Activated naive CD4-positive, alpha-beta T cell treated with Interleukin-2 at 50 U/mL for 16 hours (primary cell): ENCODE results near the gene ENDOV.

ENCODE experiments used
- DNase-seq: peaks from one replicate; pipeline ENCODE4 v3.0.0-alpha.2; 2020

ENDOV gene

DNA sequence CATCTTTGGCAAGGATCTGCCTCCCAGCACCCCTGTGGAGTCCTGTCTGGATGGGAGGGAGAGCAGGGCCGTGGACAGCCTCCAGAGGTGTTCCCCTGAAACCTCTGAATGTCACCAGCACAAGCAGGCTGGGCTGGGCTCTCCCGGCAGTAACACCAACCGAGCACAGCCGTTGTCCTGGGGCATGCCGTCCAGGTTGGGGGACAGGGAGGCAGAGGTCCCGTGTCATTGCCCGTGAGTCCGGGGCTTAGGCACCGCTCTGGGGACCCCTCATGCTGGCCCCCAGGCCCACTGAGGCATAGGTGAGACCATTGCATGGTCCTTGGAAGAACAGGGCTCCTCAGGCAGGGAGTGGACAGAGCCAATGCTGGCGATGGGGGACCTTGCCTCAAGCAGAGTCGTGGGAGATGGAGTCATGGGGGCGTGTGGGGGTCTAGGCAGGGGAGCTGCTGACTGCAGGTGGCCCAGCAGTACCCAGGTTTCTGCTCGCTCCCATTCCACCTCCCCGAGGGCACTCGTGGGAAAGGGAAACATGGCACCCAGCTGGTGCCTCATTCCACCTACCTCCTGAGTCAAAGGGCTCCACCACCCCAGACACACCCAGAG, 17.5 kb downstream of the ENDOV start:
- no peak for DNase-seq

DNA sequence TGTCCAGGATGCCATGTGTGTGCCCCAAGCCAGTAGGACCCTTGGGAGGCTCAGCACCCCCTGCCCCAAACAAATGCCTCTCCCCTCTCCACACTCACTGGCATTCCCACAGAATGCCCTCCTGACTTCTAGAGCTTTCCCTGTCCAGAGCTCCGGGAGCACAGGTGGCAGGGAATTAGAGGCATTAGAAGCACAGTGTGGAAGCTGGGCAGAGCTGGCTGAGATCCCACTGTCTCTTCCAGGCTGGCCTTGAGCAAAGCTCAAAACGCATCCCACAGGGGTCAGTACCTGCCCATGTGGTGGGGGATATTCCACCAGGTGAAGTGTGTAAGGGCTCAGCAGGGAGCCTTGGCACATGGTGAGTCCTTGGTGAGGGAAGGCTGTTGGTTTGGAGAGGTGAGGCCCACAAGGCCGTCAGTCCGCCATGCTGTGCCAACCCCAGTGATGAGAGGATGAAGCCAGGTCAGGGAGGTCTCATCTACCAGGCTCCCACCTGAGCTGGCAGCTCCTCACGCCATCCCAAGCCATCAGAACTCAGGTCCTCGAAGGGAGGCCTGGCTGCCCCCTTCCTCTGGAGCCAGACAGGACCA, 18.1 kb downstream of the ENDOV start:
- no peak for DNase-seq

DNA sequence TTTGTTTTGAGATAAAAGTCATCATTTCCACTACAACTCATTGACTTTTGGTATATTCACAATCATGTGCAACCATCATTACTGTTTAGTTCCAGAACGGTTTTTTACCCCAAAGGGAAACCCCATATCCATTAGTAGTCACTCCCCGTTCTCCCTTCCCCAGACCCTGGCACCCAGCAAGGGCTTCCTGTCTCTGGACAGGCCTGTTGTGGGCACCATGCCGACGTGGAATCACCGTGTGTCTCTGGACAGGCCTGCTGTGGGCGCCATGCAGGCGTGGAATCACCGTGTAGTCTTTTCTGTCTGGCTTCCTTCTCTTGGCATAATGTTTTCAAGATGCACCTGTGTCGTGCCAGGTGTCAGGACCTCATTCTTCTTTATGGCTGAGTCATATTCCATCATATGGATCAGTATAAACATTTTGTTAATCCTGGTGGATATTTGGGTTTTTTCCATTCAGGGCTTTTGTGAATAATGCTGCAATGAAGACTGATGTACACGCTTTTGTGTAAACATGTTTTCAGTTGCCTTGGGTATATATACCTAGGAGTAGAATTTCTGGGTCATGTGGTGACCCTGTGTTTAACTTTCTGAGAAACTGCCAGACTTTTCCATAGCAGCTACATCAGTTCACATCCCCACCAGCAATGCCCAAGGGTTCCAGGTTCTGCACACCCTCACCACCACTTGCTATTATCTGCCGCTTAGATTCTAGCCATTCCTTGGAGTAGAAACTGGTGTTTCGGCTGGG, 19.1 kb downstream of the ENDOV start:
- no peak for DNase-seq

DNA sequence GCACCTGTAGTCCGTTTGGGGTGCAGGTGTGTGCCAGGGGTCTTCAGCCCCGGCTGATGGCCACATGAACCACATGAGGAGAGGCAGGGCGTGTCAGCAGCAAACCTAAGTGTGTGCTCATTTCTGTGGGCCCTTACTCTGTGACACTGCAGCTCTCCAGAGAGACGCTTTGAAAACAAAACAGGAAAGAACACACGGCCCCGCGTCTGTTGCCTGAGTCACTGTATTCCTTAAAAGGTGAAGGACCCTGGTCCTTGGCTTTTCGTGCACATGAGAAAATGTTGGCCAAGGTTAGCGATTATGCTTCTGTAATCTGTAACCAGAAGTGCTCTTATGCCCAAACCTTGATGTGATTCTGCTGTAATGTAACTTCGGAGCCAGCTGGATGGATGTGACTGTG, 22.6 kb downstream of the ENDOV start:
- no peak for DNase-seq

DNA sequence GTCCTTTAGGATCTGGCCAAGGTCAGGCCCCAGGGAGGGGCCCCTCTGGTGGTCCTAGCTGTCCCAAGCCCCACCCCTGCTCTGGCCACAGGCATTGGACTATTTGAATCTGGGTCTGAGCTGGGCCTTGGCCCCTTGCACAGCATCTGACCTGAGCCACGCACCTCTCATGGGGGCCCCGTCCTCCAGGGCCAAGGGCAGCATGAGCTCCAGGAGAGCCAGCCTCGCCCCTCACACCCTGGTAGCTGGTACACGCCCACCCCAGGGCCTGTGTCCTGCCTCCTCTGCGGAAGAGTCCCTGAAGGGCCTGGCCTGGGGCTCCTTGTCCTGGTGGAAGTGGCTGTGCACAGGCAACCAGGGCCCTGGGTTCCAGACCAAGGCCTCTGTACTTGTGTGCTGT, 23.8 kb downstream of the ENDOV start:
- DNase-seq: no peak

DNA sequence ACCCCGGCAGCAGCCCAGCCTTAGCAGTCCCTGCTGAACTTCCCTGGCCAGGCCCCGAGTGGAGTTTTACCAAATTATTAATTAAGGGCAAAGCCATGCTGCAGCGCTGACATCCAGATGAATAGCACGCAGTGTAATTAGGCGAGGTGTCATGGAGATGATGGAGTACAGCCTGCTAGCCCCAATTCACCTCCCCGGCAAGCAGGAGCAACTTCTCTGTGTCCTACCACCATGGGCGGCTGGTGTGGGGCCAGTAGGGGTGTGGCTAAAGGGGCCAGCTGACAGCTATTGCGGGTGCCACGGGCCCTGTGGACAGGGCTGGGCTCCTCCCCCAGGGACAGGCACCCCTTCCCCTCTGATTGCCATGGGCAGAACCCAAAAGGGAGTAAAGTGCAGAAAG, 24.5 kb downstream of the ENDOV start:
- no peak for DNase-seq

DNA sequence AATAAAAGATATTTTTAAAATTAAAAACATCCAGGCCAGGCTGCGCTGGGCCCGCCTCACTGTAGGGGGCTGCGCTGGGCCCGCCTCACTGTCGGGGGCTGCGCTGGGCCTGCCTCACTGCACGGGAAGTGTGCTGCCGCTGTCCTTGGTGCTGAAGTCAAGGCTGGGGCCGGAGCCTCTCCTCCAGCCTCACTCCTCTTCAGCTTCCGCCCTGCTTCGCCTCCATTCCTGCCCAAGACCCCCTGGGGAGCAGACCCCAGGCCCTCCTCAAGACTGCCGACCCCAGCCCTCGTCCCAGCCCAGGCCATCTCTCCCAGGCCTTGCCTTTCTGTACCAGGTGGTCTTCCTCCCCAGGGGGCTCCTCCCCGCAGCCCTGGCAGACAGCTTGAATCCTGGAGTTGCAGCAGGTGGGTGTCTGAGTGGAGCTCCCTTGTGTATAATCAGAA, 26.2 kb downstream of the ENDOV start:
- peak; percentile 52 for DNase-seq

DNA sequence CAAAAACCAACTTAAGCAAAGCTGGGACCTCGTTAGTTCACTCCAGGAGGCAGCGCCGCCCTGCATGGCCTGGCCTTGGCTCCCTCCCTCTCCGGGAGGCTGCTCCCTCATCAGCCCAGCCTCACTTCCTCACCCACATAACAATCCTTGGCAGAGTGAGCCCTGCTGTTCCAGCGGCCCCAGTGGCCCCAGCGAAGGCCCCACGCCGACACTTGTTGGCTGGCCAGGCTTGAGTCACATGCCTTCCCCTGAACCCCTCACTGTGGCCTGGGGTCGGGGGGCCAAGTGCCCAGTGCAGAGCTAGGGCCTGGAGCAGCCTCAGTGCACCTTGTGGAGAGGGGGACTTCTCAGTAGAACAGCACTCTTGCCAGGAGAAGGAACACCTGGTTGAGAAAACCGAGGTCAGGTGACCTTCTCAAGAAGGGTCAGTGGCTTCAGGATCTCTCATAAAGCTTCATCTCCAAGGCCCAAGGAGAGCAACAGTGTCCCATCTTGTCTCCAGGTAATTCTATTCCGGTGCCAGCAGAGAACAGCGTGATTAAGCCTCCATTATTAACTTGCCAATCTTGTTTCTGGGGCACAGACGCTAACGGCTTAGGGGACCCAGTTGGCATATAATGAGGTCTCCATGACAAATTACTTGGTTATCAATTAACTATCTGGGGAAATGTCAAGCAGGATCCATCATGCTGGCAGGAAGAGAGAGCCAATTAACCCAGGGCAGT, 26.8 kb downstream of the ENDOV start:
- no peak for DNase-seq

DNA sequence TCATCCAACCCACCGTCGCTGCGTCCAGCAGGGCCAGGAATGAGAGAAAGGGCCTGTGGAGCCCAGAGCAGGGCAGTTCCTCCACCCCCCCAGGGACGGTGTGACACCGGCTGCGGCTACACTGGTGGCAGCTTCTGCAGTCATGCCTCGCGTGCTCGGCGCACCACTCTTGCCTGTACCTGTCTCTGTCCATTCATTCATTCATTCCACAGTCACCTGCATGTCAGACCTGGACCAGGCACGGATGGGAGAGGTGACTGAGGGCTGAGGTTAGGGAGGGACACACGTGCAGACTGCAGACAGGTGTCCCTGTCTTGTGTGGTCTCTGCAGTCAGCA, 27.3 kb downstream of the ENDOV start:
- DNase-seq: no peak

DNA sequence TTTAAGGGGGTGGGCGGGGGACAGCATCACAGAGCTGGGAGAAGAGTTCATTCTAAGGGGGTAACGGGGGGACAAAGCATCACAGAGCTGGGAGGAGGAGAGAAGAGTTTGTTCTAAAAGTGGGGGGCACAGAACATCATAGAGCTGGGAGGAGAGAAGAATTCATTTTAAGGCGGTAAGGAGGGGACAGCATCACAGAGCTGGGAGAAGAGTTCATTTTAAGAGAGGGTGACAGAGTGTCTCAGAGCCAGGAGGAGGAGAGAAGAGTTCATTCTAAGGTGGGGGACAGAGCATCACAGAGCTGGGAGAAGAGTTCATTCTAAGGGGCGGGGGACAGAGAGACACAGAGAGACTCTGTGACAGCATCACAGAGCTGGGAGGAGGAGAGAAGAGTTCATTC, 27.8 kb downstream of the ENDOV start:
- no peak for DNase-seq

DNA sequence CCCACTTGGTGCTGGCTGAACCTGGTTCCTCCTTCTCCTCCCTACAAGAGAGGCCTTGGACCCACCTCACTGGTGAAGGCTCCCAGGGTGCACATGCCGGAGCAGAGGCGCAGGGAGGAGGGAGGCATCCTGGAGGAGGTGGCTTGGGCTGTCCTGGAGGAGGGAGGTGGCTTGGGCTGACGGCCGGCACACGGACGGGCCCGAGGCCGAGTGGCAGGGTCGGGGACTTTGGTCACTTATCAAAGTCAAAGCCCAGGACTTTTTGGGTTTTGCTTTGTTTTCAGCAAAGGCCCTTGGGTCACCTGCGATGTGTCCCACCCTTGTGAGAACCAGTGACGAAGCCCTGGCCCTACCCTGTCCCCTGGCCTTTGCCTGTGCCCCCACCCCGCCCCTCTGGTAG, 28.5 kb downstream of the ENDOV start:
- DNase-seq: no peak

DNA sequence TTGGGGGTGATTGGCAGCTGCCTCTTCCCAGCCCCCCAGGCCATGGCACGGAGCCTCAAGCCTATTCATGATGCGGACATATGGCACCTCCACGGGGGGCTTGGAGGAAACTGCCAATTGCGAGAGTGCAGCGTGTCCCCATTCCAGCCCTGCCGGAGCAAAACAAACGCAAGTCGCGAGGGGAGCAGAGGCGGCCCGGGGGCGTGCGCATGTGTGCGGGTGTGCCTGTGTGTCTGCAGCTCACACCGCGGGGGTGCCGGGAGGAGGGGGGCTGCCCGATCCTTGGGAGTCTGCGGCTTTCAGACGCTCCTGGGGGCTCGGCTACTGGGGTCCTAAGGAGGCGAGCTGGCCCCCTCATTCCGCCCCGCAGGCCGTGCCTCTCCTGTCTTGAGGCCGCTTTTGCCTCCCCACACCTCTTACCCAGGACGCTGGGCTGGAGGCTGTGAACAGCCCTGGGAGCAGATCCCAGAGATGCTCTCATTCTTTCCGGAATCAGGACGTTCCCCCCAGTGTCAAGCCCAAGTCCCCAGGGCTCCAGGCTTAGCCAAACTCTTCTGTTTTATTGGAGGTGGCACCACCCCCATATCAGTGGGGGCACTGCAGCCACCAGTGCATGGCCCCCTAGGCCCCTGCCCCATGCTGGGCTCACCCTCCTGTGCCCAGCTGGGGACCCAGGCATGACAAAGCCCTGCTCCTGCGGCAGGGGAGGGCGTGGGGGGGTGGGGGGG, 29.1 kb downstream of the ENDOV start:
- DNase-seq: no peak

DNA sequence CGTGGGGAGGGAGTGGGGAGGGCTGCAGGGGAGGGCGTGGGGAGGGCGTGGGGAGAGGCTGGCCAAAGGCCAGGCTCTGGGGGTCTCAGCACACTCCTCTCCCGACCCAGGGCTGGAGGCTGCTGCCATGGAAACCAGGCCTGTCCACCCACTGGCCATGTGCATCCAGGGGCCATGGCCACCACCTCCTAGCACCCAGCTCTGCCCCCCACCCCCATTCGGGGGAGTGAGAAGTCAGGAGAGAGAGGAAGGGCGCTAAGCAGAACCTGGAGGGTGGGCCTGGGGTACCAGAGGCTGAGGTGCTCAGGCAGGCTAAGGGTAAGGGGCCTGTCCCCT, 29.6 kb downstream of the ENDOV start:
- DNase-seq: no peak

DNA sequence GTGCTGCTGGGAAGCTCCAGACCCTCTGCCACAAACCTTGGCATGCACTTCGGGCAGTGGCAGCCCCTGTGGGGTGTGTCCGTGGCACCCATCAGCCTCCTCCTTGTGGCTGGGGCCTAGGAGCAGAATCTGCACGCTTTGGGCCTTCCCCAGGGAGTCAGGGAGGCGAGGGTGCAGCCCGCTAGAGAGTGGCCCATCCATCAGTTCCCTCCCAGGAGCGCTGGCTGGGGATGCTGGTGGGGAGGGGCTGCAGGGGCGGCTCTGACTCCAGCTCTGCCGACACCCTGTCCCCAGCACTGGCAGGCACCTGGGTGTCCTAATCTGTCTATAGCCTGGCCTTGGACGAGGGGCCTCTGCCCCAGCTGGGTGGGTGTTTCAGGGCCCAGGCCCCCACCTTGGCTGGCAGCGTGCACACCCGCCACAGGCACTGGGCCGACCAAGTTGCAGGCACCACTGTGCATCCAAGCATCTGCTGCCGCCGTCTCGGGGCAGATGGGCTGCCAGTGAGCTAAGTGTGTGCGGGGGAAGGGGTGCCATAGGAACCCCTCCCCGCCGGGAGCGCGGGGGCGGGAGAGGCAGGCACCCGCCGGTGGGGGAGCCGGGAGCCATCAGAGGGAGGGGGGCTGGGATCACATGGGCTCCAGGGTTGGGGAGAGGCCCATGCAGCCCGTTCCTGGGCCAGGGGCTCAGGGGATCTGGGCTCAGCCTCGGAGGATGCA, 30.2 kb downstream of the ENDOV start:
- no peak for DNase-seq

DNA sequence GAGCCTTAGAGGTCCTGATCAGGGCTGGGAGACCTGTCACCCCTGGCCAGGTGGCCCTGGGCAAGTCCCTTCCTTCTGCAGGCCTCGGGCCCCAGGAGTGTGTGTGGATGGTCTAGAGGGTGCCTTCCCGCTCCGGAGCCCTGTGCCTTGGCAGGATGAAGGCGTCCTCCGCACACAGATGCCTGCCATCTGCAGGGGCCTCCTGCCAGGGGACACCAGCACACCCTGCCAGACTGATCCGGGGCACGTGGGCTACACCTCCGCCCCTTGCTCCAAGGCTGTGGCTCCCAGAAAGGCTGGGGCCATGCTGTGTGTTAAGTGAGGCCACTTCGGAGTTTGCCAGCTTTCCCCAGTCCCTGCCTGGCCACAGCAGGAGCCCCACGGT, 30.8 kb downstream of the ENDOV start:
- no peak for DNase-seq

DNA sequence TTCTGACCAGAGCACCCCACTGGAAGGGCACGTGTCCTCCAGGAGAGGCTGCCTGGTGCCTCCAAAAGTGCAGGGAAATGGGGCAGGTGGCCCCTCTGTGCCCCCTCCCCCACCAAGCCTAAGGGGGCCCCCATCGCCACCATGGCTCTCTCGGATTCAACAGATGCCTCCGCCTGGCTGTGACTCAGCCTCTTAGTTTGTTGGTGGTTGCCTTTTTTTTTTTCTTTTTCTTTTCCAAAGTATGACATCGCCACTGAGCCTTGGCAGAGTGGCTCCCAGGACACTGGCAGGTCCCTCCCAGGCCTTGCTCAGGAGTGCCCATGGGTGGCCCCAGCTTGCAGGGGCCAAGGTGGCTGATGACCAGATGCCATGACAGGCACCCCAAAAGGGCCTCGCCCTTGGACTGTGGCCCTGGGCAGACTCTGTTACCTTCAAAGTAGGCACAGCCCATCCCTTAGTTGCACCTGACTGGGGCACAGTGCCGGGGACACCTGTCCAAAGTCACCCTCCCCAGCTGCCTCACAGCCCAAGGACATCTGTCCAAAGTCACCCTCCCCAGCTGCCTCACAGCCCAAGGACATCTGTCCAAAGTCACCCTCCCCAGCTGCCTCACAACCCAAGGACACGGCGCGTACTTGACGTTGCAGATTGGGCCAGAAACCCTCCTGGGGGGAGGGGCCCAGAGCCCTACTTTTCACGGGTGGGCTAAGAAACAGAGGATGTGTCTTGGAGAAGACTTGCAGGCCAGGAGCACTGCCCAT, 31.9 kb downstream of the ENDOV start:
- no peak for DNase-seq

DNA sequence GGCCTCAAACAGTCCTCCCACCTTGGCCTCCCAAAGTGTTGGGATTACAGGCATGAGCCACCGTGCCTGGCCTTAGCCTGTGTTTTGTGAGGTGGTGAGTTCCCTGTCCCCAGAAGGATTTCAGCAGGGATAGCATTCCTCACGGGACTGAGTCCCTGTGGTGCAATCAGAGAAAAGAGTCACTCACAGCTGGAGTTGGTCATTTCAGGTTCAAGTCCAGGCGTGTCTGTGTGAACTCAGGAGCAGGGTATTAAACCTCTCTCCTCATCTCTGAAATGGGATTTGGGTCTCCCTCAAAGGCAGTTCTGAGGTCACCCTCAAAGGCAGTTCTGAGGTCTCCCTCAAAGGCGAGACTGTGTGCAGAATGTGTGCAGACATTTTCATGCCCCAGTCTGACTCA, 32.8 kb downstream of the ENDOV start:
- DNase-seq: no peak

DNA sequence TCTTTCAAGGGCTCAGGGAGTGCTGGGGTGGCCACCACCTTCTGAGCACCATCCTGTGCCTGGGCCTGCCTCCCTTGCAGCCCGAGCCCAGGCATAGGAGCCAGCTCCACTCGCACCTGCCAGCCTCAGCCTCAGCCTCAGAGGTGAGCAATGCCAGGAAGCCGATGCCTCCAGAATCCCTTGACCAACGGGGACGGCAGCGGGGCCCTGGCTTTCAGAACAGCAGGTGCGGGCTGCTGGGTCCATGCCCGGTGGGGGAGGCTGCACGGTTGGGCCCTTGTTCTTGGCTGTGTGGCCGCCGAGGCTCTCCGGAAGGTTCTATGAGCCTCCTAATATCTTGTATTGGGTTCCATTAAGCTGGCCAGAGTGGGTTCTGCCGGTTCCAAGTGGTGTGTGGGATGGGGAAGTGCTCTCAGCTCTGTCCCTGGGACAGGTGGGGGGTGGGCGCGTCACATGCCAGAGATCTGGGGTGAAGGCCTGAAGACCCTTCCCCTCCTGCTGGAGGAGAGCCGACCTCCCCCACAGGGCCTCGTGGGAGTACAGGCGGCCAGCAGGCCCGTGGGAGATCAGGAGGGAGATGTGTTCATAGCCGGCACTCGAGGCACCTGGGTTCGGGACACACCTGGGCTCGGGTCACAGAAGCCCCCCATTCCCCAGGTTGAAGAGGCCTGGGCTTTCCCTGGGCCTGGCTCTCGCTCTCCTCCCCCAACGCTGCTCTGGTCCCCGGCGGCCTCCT, 34.4 kb downstream of the ENDOV start:
- no peak for DNase-seq

DNA sequence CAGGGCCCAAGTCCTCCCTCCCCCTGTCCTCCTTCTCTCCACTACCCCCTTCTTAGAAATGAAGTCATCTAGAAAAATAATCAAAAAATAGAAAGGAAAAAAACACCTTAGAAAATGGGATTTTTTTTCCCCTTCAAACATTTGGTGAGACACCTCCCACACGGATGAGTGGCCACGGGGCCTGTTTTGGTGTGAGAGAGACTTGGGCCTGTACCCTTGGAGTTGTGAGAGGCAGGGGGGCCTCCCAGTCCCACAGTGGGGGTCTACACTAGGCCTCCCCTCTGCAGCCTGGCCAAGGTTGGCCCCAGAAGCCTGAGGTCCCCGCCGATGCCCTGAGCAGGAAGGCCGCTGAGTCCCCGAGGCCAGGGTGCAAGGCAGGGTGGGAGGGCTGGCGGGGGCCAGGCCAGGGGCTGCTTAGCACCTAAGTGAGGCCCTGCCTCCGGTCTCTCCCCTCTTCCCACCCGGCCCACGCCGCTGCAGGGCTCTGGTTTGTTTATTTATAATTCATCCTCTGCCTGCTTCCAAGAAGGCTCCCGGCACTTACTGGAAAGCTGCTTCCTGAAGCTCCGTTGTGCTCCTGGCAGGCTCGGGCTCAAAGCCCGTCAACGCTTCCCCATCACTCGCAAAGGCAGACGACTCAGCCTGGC, 35.1 kb downstream of the ENDOV start:
- DNase-seq: no peak

DNA sequence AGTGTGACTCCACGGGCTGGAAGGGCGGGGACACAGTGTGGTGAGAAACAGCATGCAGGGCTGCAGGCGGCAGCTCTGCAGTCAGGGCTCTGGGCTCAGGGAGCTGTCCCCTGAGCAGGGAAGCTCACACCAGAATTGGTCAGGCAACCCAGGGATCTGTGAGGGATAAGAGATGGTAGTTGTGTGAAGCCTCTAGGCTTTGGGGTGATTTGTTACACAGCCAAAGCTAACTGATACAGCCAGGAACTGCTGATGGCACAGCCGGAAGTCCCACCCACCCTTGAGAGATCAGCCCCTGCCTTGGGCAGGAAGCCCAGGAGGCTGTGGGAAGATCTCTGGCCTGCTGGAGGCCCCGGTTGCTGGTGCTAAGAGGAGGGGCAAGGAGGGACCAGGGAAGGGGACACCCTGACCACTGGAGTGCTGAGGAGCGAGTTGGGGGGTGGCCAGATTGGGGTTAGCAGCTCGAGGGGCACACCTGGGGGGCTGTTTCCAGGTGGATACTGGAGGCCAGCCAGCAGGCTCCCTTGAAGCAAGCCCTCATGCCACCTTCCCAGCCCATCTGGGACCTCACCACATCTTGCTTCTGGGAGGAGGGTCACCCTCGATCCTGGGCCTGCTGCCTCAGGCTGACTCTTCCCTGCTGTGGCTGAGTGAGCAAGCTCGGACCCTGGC, 36.3 kb downstream of the ENDOV start:
- DNase-seq: no peak
